T-helper 2 cell treated with Interferon-gamma antibody and Interleukin-4, amounts not matched to agents 100 ng/mL and 5 ng/mL, for 36 hours (primary cell): ENCODE data around the gene MUC15. TPM values are rescaled to one million over a fixed set of nuclear protein-coding genes. Genes with fewer than 3 reads are reported as not detected.

Experiments used
- total RNA-seq: library from RNA; stranded (reverse); gene quantifications from 2 replicates; pipeline ENCODE4 v1.2.3, GENCODE V29; 2022

MUC15 gene
- total RNA-seq, 1 donor from 2014 or later: not detected

Other genes with a start within 250 kb of the MUC15 start
- gene ANO3, start 240.1 kb downstream of the MUC15 start, total RNA-seq: not detected in 2 replicates
- not detected in 2 replicates for gene SLC5A12, start 149.8 kb upstream of the MUC15 start, total RNA-seq